HG02938 (cell line): ENCODE results near the gene ATP2B1.

ENCODE experiments used
- ATAC-seq: cut with Tn5 transposase; IDR thresholded peaks from one replicate; pipeline ENCODE4 v1.9.1; 2021; ENCODE audit warnings: mild to moderate bottlenecking, moderate library complexity; ENCODE audit not compliant: unreplicated experiment

The ATP2B1 gene

DNA sequence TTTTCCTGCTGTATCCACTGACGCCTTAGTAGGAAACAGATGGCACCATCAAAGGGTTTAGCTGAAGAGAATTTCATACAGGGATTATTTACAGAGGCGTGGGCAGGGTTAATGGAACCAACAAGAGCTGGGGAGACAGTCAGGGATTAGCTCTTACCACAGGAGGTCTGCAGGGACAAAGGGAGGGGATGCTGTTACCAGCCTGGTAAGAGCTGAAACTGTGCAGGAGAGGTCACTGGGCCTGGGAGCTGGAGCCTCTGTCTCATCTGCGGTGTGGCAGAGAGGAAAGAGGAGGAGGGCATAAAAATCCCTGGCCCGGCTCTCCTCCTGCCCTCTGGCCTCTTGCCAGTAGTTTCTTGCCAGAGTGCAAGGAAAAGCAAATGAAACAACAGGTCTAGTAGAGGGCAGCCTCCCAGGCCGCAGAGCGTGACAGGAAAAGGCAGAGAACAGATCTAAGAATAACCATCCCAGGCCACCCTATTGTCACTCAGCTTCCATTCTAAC lies 163.9 kb downstream of the ATP2B1 start:
- ATAC-seq, result no peak

DNA sequence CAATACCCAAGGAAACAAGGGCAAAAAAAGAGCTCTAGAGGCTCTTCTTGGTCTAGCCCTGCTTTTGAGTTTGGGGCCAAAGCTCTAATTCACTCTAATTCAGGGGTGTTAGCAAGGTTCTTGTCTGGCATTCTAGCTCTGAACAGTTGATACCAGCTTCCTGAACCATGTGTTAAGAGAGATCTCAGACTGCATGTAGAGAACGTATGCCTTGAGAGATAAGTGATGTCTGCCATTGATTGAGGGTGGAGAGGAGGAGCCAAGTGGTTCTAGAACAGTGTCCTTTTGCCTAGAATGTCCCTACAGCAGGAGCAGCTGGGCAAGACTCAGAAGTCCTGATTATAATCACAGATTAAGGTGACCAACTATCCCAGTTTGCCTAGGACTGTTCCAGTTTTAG lies 164.6 kb downstream of the ATP2B1 start:
- no peak for ATAC-seq

DNA sequence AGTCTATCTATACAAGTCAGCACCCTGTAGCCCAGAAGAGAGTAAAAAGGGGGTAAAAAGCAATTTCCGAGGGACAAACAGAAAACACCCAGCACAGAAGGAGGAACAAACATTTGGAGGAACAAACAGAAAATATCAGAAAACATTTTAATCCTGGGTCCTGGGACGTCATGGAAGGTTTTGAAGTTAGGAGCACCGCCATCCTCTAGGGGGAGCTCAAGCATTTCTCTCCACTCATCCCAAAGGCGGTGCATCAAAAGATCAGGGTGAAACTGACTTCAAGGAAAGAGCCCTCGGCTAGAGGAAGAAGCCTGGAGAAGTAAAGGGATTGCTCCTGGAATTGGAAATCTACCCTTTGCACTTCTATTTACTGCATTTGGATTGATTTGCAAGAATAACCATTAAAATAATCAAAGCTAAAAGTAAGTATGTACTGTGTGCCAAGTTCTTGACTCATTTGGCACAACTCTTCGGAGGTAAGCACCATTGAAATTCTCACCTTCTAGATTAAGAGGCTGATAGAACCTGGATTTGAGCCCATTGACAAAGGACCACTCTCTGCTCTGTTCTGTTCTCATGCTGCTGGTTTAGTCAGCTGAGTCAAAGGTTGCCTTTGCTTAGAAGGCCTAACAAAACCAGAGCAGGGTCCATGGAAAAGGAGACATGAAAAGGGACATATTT lies 165.6 kb downstream of the ATP2B1 start:
- ATAC-seq, result peak; percentile 70

DNA sequence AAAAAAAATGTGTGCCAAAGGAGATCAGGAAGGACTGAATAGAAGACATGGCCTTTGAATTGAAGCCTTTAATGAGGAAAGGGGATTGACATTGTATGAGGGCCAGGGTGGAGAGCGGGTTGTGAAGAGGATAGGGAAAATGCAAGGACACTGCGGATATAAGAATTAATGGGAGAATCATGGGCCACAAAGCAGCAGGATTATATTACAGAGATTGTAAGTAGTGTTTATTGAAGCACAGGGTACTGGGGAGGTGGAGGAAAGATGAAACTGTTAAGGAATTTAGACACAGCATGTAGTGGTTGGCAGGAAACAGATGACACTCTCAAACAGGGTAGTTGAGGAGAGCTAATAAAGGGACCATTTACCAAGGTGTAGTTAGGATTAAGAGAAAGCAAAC lies 166.4 kb downstream of the ATP2B1 start:
- no peak for ATAC-seq

DNA sequence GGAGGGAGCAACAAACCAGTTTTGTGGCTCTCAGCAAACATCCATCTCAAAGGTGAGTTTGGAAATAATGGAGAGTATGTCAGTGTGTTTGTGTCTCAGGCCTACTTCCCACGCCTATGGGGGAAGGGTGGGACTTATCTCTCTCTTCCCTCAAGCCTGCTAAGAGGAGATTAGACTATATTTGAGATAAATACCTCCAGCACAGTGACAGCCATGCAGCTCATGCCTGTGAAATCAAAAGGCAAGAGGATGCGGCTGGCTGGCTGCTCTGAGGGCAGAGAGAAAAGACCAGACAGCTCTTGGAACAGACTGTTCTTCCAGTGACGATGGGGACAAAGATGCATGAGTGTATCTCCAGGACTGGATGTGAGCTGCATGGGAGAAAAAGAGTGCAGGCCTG lies 168.1 kb downstream of the ATP2B1 start:
- ATAC-seq, result no peak

DNA sequence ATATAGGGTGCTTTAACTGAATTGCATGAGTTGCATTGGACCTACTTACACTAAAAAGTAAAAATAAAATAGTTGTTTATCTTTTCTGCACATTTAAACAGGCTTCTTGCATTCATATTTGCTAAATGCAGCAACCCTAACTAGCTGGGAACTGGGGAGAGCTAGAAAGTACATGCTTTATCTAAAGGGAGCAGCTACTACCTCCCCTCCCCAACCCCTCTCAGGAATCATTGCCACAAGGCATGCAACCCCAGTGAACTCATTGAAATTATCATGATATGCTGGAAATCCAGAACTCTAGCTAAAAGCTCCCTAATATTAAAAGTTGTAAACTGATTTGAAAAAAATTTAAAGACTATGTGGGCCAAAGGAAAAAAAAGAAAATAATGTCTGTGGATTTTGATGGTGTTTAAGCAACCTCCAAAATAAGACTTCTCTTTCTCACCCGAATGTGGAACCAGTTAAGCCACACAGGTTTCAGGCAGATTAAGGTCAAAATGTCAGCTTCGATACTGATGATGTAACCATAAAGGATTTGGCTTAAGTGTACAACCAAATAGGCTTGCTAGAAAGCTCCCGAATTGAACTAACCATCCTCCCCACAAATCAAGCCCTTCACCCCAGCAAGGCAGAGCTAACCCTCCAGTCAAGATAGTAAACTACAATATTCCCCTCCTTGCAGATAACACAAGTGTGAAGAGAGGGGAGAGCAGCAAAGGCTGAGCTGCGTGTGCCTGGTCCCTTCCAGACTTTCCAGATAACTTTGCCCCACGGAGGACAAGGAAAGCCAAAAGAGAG lies 169.0 kb downstream of the ATP2B1 start:
- no peak for ATAC-seq

DNA sequence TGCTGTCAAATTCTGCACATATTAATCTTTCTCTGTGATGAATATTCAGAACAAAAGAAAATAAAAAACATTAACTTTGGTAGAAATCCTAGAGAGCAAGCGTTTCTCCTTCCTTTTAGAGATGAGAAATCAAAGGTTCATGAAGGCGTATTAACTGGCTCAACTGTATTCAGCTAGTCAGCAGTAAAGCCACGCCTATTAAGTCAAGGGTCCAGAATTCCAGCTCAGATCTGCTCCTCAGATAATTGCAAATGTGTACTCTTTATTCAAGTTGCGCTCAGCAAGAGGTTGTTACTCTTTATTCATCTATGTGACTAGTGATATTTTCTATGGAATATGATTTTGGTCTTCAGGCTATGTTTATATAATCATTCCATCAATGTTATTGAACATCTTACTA lies 169.7 kb downstream of the ATP2B1 start:
- no peak for ATAC-seq
